Mesendoderm (in vitro differentiated cells): ENCODE data around the gene NHERF1.

Experiments used
- DNase-seq: peaks from one replicate; pipeline ENCODE4 v3.0.0; 2013
- H2AK5ac ChIP-seq: 2 replicates; pipeline ENCODE4 v1.6.1; 2013; ENCODE audit warnings: low read length, inconsistent platforms
- H2BK120ac ChIP-seq: 2 replicates; pipeline ENCODE4 v1.6.1; 2013; ENCODE audit warnings: low read depth, mild to moderate bottlenecking, low read length, moderate library complexity, mixed read lengths
- H2BK15ac ChIP-seq: replicated peaks from 2 replicates; pipeline ENCODE4 v1.6.1; 2013; ENCODE audit warnings: low read depth, mild to moderate bottlenecking, moderate library complexity
- H2BK5ac ChIP-seq: 2 replicates; pipeline ENCODE4 v1.6.1; 2013; ENCODE audit warnings: low read length, inconsistent platforms
- H3K18ac ChIP-seq: 2 replicates; pipeline ENCODE4 v1.6.1; 2013; ENCODE audit warnings: mild to moderate bottlenecking, low read length, mixed read lengths
- H3K23ac ChIP-seq: one replicate; pipeline ENCODE4 v1.6.1; 2013; ENCODE audit warnings: low read length
- H3K27ac ChIP-seq: 2 replicates; pipeline ENCODE4 v1.5.1; 2013; ENCODE audit warnings: low read depth, mild to moderate bottlenecking, inconsistent platforms, low read length, moderate library complexity
- H3K27me3 ChIP-seq: 2 replicates; pipeline ENCODE4 v1.6.1; 2013; ENCODE audit warnings: low read length, control low read depth, mild to moderate bottlenecking, inconsistent platforms; ENCODE audit not compliant: insufficient read depth, poor library complexity
- H3K36me3 ChIP-seq: 2 replicates; pipeline ENCODE4 v1.6.1; 2013; ENCODE audit warnings: low read length, inconsistent platforms; ENCODE audit not compliant: control insufficient read depth, insufficient read depth
- H3K4ac ChIP-seq: one replicate; pipeline ENCODE4 v1.6.1; 2013; ENCODE audit warnings: low read depth, mild to moderate bottlenecking, low read length, moderate library complexity
- H3K4me1 ChIP-seq: 2 replicates; pipeline ENCODE4 v1.6.1; 2013; ENCODE audit warnings: low read depth, low read length, inconsistent platforms; ENCODE audit not compliant: control insufficient read depth
- H3K4me2 ChIP-seq: 2 replicates; pipeline ENCODE4 v1.6.1; 2013; ENCODE audit warnings: low read length
- H3K4me3 ChIP-seq: 2 replicates; pipeline ENCODE4 v1.5.1; 2013; ENCODE audit warnings: mild to moderate bottlenecking, low read length
- H3K56ac ChIP-seq: one replicate; pipeline ENCODE4 v1.6.1; 2013; ENCODE audit warnings: low read length
- H3K79me1 ChIP-seq: 2 replicates; pipeline ENCODE4 v1.6.1; 2013; ENCODE audit warnings: low read length, inconsistent platforms
- H3K79me2 ChIP-seq: 2 replicates; pipeline ENCODE4 v1.6.1; 2013; ENCODE audit warnings: mild to moderate bottlenecking, low read length; ENCODE audit not compliant: control insufficient read depth, insufficient read depth
- H3K9ac ChIP-seq: 2 replicates; pipeline ENCODE4 v1.6.1; 2013; ENCODE audit warnings: low read length, inconsistent platforms
- H4K5ac ChIP-seq: one replicate; pipeline ENCODE4 v1.6.1; 2013; ENCODE audit warnings: low read length
- H4K8ac ChIP-seq: one replicate; pipeline ENCODE4 v1.6.1; 2013; ENCODE audit warnings: low read depth, mild to moderate bottlenecking, control low read depth, low read length, moderate library complexity
- WGBS: extraction: QIAGEN DNeasy Blood & Tissue Kit; methylation state at CpG from one replicate; pipeline ENCODE4 v1.1.7; 2013; ENCODE audit warnings: low lambda C conversion rate, missing lambda C conversion rate; ENCODE audit not compliant: insufficient coverage; ENCODE audit errors: extremely low coverage; 5-methylcytosine and 5-hydroxymethylcytosine counted together

The NHERF1 gene

DNA sequence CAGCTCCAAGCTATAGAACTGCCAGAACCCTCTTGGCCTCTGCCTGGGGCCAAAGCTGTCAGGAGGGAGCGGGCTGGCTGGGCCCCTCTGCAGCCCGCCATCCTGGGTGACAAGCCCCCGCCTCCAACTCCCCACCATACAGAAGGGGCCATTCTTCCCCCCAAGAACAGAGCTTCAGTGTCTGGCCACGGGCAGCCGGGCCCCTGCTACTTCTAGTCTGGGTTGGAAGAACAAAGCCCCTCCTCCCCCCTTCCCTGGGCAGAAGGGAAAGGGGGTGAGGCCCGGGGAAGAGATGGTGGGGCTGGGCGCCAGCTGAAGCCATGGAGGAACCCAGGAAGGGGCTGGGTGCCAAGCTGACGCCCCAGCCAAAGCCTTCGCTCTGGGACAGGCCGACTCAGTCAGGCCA is 18.7 kb downstream of the NHERF1 start:
- no peak overlapping the region for H4K5ac ChIP-seq
- H3K36me3 ChIP-seq: peaks cover 7% of the 10 kb centered on the region
- H3K27me3 ChIP-seq: no peaks in the 10 kb centered on the region
- H3K4me1 ChIP-seq: no peaks in the 10 kb centered on the region
- no CpG with 5 or more reads among the region's 10 CpGs for WGBS
- H3K4me3 ChIP-seq: no peak overlapping the region
- no peak overlapping the region for H2BK15ac ChIP-seq
- no peak overlapping the region for H3K4me2 ChIP-seq
- no peak overlapping the region for H3K23ac ChIP-seq
- H3K56ac ChIP-seq: no peak overlapping the region
- no peak overlapping the region for H2BK5ac ChIP-seq
- DNase-seq: no peak
- H3K18ac ChIP-seq: no peak overlapping the region
- no peak overlapping the region for H3K9ac ChIP-seq
- no peak overlapping the region for H4K8ac ChIP-seq
- H3K79me2 ChIP-seq: peaks cover 2% of the 10 kb centered on the region
- H3K79me1 ChIP-seq: peaks cover 8% of the 10 kb centered on the region
- no peak overlapping the region for H3K4ac ChIP-seq
- no peak overlapping the region for H2AK5ac ChIP-seq
- no peak overlapping the region for H3K27ac ChIP-seq
- no peak overlapping the region for H2BK120ac ChIP-seq

DNA sequence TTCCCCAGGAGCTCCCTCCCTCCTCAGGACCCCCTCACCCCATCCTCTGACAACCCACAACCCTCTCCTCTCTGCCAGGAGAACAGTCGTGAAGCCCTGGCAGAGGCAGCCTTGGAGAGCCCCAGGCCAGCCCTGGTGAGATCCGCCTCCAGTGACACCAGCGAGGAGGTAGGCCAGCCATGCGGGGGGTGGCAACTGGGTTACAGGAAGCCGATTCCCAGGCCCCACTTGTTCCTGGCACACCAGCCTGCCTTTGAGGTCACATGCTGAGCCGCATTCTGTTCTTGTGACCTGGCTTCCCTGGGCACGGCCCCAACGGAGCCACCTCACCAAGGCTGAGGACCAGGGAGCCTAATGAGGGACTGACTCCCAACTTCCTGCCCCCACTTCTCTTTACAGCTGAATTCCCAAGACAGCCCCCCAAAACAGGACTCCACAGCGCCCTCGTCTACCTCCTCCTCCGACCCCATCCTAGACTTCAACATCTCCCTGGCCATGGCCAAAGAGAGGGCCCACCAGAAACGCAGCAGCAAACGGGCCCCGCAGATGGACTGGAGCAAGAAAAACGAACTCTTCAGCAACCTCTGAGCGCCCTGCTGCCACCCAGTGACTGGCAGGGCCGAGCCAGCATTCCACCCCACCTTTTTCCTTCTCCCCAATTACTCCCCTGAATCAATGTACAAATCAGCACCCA is 19.8 kb downstream of the NHERF1 start:
- Histone ChIP-seq H3K18ac (no peak overlapping the region), H3K4me3 (no peak overlapping the region), H3K4me2 (no peak overlapping the region), H3K4me1 (no peaks in the 10 kb centered on the region), H3K79me2 (no peaks in the 10 kb centered on the region), H3K9ac (no peak overlapping the region), H3K27me3 (no peaks in the 10 kb centered on the region), H2BK15ac (no peak overlapping the region), H3K4ac (no peak overlapping the region), H3K36me3 (peaks cover 7% of the 10 kb centered on the region), H3K56ac (no peak overlapping the region), H2BK5ac (no peak overlapping the region), H2AK5ac (no peak overlapping the region), H3K23ac (no peak overlapping the region), H3K27ac (no peak overlapping the region), H2BK120ac (no peak overlapping the region), H4K5ac (no peak overlapping the region), H3K79me1 (peaks cover 4% of the 10 kb centered on the region), H4K8ac (no peak overlapping the region)
- WGBS: no CpG with 5 or more reads among the region's 17 CpGs
- no peak for DNase-seq

DNA sequence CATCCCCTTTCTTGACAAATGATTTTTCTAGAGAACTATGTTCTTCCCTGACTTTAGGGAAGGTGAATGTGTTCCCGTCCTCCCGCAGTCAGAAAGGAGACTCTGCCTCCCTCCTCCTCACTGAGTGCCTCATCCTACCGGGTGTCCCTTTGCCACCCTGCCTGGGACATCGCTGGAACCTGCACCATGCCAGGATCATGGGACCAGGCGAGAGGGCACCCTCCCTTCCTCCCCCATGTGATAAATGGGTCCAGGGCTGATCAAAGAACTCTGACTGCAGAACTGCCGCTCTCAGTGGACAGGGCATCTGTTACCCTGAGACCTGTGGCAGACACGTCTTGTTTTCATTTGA is 20.3 kb downstream of the NHERF1 start:
- no peak overlapping the region for H3K4me2 ChIP-seq
- no peak overlapping the region for H4K8ac ChIP-seq
- WGBS: no CpG with 5 or more reads among the region's 7 CpGs
- no peaks in the 10 kb centered on the region for H3K4me1 ChIP-seq
- H2BK5ac ChIP-seq: no peak overlapping the region
- H3K4me3 ChIP-seq: no peak overlapping the region
- H3K23ac ChIP-seq: no peak overlapping the region
- no peaks in the 10 kb centered on the region for H3K27me3 ChIP-seq
- peaks cover 3% of the 10 kb centered on the region for H3K79me1 ChIP-seq
- H2AK5ac ChIP-seq: no peak overlapping the region
- no peak overlapping the region for H3K4ac ChIP-seq
- H3K79me2 ChIP-seq: no peaks in the 10 kb centered on the region
- H2BK15ac ChIP-seq: no peak overlapping the region
- no peak overlapping the region for H3K9ac ChIP-seq
- H3K36me3 ChIP-seq: peaks cover 7% of the 10 kb centered on the region
- no peak overlapping the region for H3K18ac ChIP-seq
- H3K56ac ChIP-seq: no peak overlapping the region
- no peak overlapping the region for H3K27ac ChIP-seq
- no peak overlapping the region for H2BK120ac ChIP-seq
- no peak for DNase-seq
- H4K5ac ChIP-seq: no peak overlapping the region

DNA sequence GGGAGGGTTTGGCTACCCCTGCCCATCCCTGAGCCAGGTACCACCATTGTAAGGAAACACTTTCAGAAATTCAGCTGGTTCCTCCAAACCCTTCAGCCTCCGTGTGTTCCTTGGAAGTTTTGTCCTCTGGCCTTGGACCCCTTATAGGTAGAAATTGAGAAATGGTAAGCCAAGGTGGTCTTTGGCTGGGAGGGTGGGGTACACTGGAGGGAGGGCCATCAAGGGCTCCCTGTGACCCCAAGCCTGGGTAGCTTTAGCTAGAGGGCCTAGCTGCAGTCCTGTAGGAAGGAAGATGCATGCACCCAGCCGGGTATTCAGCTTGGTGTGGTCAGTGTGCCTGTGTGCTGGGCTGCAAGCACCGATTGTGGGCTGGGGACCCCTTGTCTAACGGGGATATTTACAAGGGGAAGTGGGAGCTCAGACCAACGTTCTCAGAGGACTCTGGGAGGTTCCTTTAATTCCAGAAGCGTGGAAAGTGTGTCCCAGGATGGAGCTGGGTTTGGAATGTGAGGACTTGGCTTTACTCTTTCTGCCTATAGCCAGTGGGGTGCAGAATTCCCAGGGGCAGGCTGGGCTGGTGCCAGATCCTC is 20.9 kb downstream of the NHERF1 start:
- Histone ChIP-seq H4K5ac (no peak overlapping the region), H4K8ac (no peak overlapping the region), H3K9ac (no peak overlapping the region), H2AK5ac (no peak overlapping the region), H3K79me2 (no peaks in the 10 kb centered on the region), H3K27me3 (no peaks in the 10 kb centered on the region), H3K79me1 (peaks cover 5% of the 10 kb centered on the region), H3K56ac (no peak overlapping the region), H2BK15ac (no peak overlapping the region), H3K4ac (no peak overlapping the region), H3K27ac (no peak overlapping the region), H3K4me3 (no peak overlapping the region), H3K4me1 (no peaks in the 10 kb centered on the region), H3K36me3 (peaks cover 7% of the 10 kb centered on the region), H3K18ac (no peak overlapping the region), H2BK120ac (no peak overlapping the region), H2BK5ac (no peak overlapping the region), H3K23ac (no peak overlapping the region), H3K4me2 (no peak overlapping the region)
- no peak for DNase-seq
- no CpG with 5 or more reads among the region's 6 CpGs for WGBS

DNA sequence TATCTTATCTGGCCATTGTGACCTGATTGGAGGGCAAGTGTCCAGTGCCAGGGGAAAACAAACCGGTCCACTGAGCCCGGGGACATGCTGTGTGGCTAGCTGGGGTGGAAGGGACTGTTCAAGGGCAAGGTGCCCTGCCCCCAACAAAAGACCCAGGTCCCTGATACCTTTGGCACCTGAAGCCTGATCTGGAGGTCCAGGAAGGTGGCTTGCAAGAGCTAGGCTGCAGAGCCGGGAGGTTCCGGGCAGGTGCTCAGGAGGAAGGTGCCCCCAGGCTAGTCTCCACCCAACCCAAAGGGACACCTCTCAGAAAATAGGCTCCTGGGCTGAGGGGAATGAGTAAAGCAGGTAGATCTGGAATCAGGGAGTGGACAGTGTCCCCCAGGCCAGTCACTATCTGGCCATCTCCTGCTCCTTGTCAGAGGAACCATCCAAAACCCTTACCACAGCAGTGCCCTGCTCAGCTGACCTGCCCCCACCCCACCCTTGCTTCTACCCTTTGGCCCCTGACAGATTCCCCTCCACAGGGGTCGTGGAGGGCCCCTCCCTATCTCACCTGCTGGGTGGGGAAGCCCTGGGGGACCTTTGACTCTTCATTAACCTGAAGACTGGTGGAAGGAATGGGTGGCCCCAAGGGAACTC is 21.5 kb downstream of the NHERF1 start:
- Histone ChIP-seq H3K27me3 (no peaks in the 10 kb centered on the region), H3K4me2 (no peak overlapping the region), H2BK5ac (no peak overlapping the region), H4K8ac (no peak overlapping the region), H3K56ac (no peak overlapping the region), H2BK15ac (no peak overlapping the region), H2BK120ac (no peak overlapping the region), H4K5ac (no peak overlapping the region), H3K4me1 (no peaks in the 10 kb centered on the region), H3K27ac (no peak overlapping the region), H2AK5ac (no peak overlapping the region), H3K18ac (no peak overlapping the region), H3K4ac (no peak overlapping the region), H3K36me3 (peaks cover 7% of the 10 kb centered on the region), H3K4me3 (no peak overlapping the region), H3K23ac (no peak overlapping the region), H3K79me1 (peaks cover 4% of the 10 kb centered on the region), H3K9ac (no peak overlapping the region), H3K79me2 (no peaks in the 10 kb centered on the region)
- no CpG with 5 or more reads among the region's 5 CpGs for WGBS
- no peak for DNase-seq
